ENCODE data around the gene PTPRM. TPM values are rescaled to one million over a fixed set of nuclear protein-coding genes. Genes with fewer than 3 reads are reported as not detected.

The PTPRM gene
- total and polyA plus RNA-seq, 2 of the 8 experiments (the other 6 are each of a cell fraction or from before 2014, with no cell fraction given) = 4.1 to 7.0 TPM

DNA sequence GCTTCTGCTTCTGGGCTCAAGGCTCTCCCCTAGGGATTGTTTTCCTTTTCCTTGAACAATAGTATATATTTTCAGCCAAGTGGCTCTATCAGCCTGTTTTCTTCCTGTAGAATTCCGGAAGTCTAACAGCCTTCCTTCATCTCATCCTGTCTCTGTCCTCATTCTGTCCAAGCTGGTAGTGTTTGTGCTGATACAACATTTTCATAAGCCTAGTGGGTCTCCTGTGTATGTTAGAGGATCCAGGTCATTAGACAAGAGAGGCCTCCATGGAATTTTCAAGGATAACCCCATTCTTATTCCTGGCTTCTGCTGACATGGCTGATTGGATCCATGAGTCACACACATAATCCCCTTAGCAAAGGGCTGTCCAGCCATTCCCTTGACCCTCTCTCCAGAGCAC is 467.6 kb downstream of the PTPRM start:
- no peak overlapping the region for H2BK12ac ChIP-seq (ENCODE audit: low read depth, low read length)
- no peak overlapping the region for H4K8ac ChIP-seq (ENCODE audit: extremely low read depth, insufficient read depth, low read length)
- no peaks in the 10 kb centered on the region for H3K27me3 ChIP-seq (replicated peaks in 1 of 4; ENCODE audit: control insufficient read depth in 3 of 4, extremely low read depth in 1 of 4, insufficient read depth in 3 of 4, low read length in 3 of 4)
- no peak overlapping the region for H2AK5ac ChIP-seq (ENCODE audit: low read depth, low read length)
- H2BK120ac ChIP-seq (replicated peaks; ENCODE audit: low read depth, low read length) = no peak overlapping the region
- H3K79me1 ChIP-seq (ENCODE audit: low read depth, low read length) = no peaks in the 10 kb centered on the region
- no peak overlapping the region for H2BK5ac ChIP-seq (ENCODE audit: low read depth, low read length)
- no peak overlapping the region for H3K27ac ChIP-seq (ENCODE audit: low read depth, low read length)
- POLR2A ChIA-PET (ENCODE audit: partially characterized antibody) = no interaction called here
- H3K4ac ChIP-seq (replicated peaks; ENCODE audit: insufficient read length, low read depth, low read length) = no peak overlapping the region
- H3K4me1 ChIP-seq (replicated peaks in 1 of 4; ENCODE audit: control insufficient read depth in 3 of 4, insufficient read depth in 4 of 4, low read length in 3 of 4) = no peaks in the 10 kb centered on the region
- no peaks in the 10 kb centered on the region for H3K79me2 ChIP-seq (ENCODE audit: control insufficient read depth in 1 of 2, insufficient read depth in 2 of 2, low read length in 2 of 2)
- H4K5ac ChIP-seq (ENCODE audit: insufficient read length, low read depth, low read length) = no peak overlapping the region
- no peaks in the 10 kb centered on the region for H3K9me3 ChIP-seq (ENCODE audit: insufficient read depth in 2 of 2, low read depth in 1 of 2, low read length in 1 of 2)
- no peak overlapping the region for H2AFZ ChIP-seq (ENCODE audit: low read length)
- H3K36me3 ChIP-seq (ENCODE audit: control insufficient read depth in 2 of 4, insufficient read depth in 4 of 4, low read length in 3 of 4) = no peaks in the 10 kb centered on the region
- no peak overlapping the region for H3K14ac ChIP-seq (ENCODE audit: insufficient read length)
- no peaks in the 10 kb centered on the region for H4K20me1 ChIP-seq (replicated peaks in 1 of 2; ENCODE audit: control insufficient read depth in 1 of 2, insufficient read depth in 2 of 2, low read length in 2 of 2)
- H3K18ac ChIP-seq (ENCODE audit: extremely low read depth, low read length) = no peak overlapping the region
- no peaks in the 10 kb centered on the region for H3K23me2 ChIP-seq (ENCODE audit: low read depth, low read length)
- CTCF ChIA-PET (ENCODE audit: partially characterized antibody) = no interaction called here
- H3K4me2 ChIP-seq (ENCODE audit: insufficient read depth in 1 of 2, low read depth in 2 of 2, low read length in 2 of 2) = no peak overlapping the region
- no peak overlapping the region for H3K23ac ChIP-seq (ENCODE audit: insufficient read length)
- H3K4me3 ChIP-seq (ENCODE audit: extremely low read depth in 1 of 4, insufficient read depth in 2 of 4, low read depth in 3 of 4, low read length in 4 of 4) = no peak overlapping the region
- no peak overlapping the region for H3K9ac ChIP-seq (replicated peaks in 1 of 4; ENCODE audit: extremely low read depth in 1 of 4, low read depth in 3 of 4, low read length in 3 of 4)
- no peak overlapping the region for H4K91ac ChIP-seq (replicated peaks; ENCODE audit: insufficient read length, low read length)
- no peak for FAIRE-seq
- 92% methylated on average over 1 of the region's 1 CpG; no CpG with 5 or more reads in 1 of the 2 experiments for WGBS, 2 experiments (ENCODE audit: extremely low coverage in 1 of 2, insufficient coverage in 1 of 2, insufficient read length in 1 of 2, insufficient replicate concordance in 2 of 2, low coverage in 1 of 2, low lambda C conversion rate in 2 of 2, missing lambda C conversion rate in 1 of 2)
- no peak overlapping the region for H2BK15ac ChIP-seq (ENCODE audit: low read length)
- TF ChIP-seq KDM5A (IDR thresholded peaks at IDR 0.05; ENCODE audit: low read length) (no peak), POU5F1 (IDR thresholded peaks at IDR 0.05; ENCODE audit: low read depth, low read length) (no peak), CBX5 (IDR thresholded peaks at IDR 0.05; ENCODE audit: low read depth, low read length) (no peak), EP300 (IDR thresholded peaks at IDR 0.05; ENCODE audit: borderline replicate concordance in 1 of 2, low read depth in 2 of 2, low read length in 2 of 2) (no peak), SUZ12 (IDR thresholded peaks at IDR 0.05; ENCODE audit: low read length) (no peak), POLR2AphosphoS5 (IDR thresholded peaks at IDR 0.05; ENCODE audit: low read depth, low read length) (no peak), FOSL1 (IDR thresholded peaks at IDR 0.05; ENCODE audit: insufficient read depth, low read depth, low read length) (no peak)
- TF ChIP-seq, protein P1, sequence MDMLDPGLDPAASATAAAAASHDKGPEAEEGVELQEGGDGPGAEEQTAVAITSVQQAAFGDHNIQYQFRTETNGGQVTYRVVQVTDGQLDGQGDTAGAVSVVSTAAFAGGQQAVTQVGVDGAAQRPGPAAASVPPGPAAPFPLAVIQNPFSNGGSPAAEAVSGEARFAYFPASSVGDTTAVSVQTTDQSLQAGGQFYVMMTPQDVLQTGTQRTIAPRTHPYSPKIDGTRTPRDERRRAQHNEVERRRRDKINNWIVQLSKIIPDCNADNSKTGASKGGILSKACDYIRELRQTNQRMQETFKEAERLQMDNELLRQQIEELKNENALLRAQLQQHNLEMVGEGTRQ (IDR thresholded peaks at IDR 0.05; ENCODE audit: low read length) = no peak
- TF ChIP-seq, protein P2, sequence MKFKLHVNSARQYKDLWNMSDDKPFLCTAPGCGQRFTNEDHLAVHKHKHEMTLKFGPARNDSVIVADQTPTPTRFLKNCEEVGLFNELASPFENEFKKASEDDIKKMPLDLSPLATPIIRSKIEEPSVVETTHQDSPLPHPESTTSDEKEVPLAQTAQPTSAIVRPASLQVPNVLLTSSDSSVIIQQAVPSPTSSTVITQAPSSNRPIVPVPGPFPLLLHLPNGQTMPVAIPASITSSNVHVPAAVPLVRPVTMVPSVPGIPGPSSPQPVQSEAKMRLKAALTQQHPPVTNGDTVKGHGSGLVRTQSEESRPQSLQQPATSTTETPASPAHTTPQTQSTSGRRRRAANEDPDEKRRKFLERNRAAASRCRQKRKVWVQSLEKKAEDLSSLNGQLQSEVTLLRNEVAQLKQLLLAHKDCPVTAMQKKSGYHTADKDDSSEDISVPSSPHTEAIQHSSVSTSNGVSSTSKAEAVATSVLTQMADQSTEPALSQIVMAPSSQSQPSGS (IDR thresholded peaks at IDR 0.05; ENCODE audit: low read length) = no peak
- H2BK20ac ChIP-seq (ENCODE audit: low read length) = no peak overlapping the region
- no peak for DNase-seq (ENCODE audit: low read depth in 1 of 2, low spot score in 2 of 2)
- no peak overlapping the region for H3K56ac ChIP-seq (replicated peaks; ENCODE audit: insufficient read length, low read depth, low read length)
